Karpas-422 (cell line): ENCODE measurements around the gene CHRD. TPM values are rescaled to one million over a fixed set of nuclear protein-coding genes. Genes with fewer than 3 reads are reported as not detected.
A peak's percentile ranks its signal among the peaks of the same experiment; 100 is the strongest.
"Not testable (repeated sequence)": the region's sequence is repeated elsewhere in the genome, so short reads cannot be mapped to it uniquely, and the experiment has no call there.

Experiments
- DNase-seq: peaks from one replicate; pipeline ENCODE4 v3.0.0-alpha.2; 2015
- H2AFZ ChIP-seq: fragments of 200-600 bp; sonication (generic); 2 replicates; pipeline ENCODE4 v1.6.1; 2014; ENCODE audit warnings: antibody characterized with exemption, low read length, mixed read lengths
- H3K27ac ChIP-seq: fragments of 200-600 bp; sonication (generic); 2 replicates; pipeline ENCODE4 v1.5.1; 2014; ENCODE audit warnings: mild to moderate bottlenecking, low read length, moderate library complexity
- H3K27me3 ChIP-seq: fragments of 200-600 bp; sonication (generic); 2 replicates; pipeline ENCODE4 v1.6.1; 2014; ENCODE audit warnings: low read length, mixed read lengths
- H3K36me3 ChIP-seq: fragments of 200-600 bp; sonication (generic); 2 replicates; pipeline ENCODE4 v1.6.1; 2014; ENCODE audit warnings: low read length, mixed read lengths; ENCODE audit not compliant: insufficient read depth
- H3K4me1 ChIP-seq: fragments of 200-600 bp; sonication (generic); 2 replicates; pipeline ENCODE4 v1.6.1; 2014; ENCODE audit warnings: mild to moderate bottlenecking, low read length, mixed read lengths
- H3K4me2 ChIP-seq: fragments of 200-600 bp; sonication (generic); 2 replicates; pipeline ENCODE4 v1.6.1; 2014; ENCODE audit warnings: low read length, low read depth, mild to moderate bottlenecking; ENCODE audit not compliant: poor library complexity, severe bottlenecking
- H3K4me3 ChIP-seq: fragments of 200-600 bp; sonication (generic); 2 replicates; pipeline ENCODE4 v1.5.1; 2014; ENCODE audit warnings: mild to moderate bottlenecking, antibody characterized with exemption, low read length, mixed read lengths
- H3K79me2 ChIP-seq: fragments of 200-600 bp; sonication (generic); 2 replicates; pipeline ENCODE4 v1.6.1; 2014; ENCODE audit warnings: mild to moderate bottlenecking, low read length, mixed read lengths
- H3K9ac ChIP-seq: fragments of 200-600 bp; sonication (generic); 2 replicates; pipeline ENCODE4 v1.6.0; 2014; ENCODE audit warnings: low read length
- H3K9me2 ChIP-seq: fragments of 200-600 bp; sonication (generic), shearing (Covaris generic); replicated peaks from 2 replicates; pipeline ENCODE4 v1.6.0; 2014; ENCODE audit warnings: mild to moderate bottlenecking, low read length, moderate library complexity; ENCODE audit not compliant: insufficient read depth
- H3K9me3 ChIP-seq: fragments of 300-700, 200-600 bp; sonication (generic); 2 replicates; pipeline ENCODE4 v1.6.1; 2014; ENCODE audit warnings: low read length, mixed read lengths
- H4K20me1 ChIP-seq: fragments of 200-600 bp; sonication (generic); 2 replicates; pipeline ENCODE4 v1.6.1; 2014; ENCODE audit warnings: mild to moderate bottlenecking, antibody characterized with exemption, low read length, low read depth; ENCODE audit not compliant: insufficient read depth
- total RNA-seq: library from RNA; depleted of rRNA; stranded (reverse); fragments of >200 nt; shearing (Covaris generic); gene quantifications from 2 replicates; pipeline ENCODE4 v1.2.3, GENCODE V29; 2014; ENCODE audit warnings: low replicate concordance

Gene CHRD
- total RNA-seq, 1 experiment from 2014 or later: 17.7 TPM

DNA sequence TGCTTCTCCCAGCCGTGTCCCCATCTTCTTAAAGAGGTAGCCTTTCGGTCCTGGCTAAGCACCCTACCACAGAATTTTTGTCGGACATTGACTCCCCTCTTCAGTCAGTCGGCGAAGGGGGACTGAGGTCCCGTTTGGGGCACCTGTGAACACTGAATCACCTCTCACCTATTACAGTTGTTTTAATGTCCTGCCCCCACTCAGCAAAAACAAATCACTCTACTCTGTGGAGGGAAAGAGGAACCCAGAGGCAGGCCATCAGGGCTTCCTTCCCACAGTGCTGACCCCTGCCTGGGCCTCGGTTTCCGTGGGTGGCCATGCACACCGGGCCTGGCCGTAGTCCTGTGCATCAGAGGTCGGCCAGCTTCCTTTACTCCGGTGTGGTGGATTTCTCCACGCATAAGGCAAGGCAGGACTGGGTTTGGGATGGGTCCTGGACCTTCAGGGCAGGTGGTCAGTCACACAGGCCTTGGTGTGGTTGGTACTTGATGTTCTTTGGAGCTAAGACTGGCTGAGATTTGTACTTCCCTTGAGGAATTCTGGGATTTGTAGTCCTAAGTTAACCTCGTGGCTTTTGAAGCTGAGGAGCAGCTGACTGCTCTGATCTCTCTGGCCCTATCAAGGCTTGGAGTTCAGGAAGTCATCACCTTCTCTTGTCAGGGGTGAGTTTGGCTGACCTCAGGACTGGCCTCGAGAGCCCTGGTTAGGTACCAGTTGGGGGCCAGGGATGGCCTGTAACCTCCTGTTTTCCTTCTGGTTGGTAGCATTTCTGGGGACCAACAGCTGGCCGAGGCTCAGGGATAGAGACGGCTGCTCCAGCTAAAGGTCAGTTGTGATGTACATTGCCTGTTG lies 43.1 kb upstream of the CHRD start:
- H4K20me1 ChIP-seq: peaks cover 28% of the 10 kb centered on the region
- no peaks in the 10 kb centered on the region for H3K9me3 ChIP-seq
- no peaks in the 10 kb centered on the region for H3K27me3 ChIP-seq
- peak overlapping the region; percentile 73 for H3K4me2 ChIP-seq
- H3K9ac ChIP-seq: peak overlapping the region; percentile 79
- H2AFZ ChIP-seq: no peak overlapping the region
- peaks cover 27% of the 10 kb centered on the region for H3K79me2 ChIP-seq
- peaks cover 25% of the 10 kb centered on the region for H3K4me1 ChIP-seq
- H3K36me3 ChIP-seq: peaks cover 17% of the 10 kb centered on the region; the same call in 1 of the 2 replicates
- peak overlapping the region; percentile 12 for H3K27ac ChIP-seq
- peak overlapping the region; percentile 77 for H3K4me3 ChIP-seq
- DNase-seq: peak; percentile 70
- no peaks in the 10 kb centered on the region for H3K9me2 ChIP-seq

DNA sequence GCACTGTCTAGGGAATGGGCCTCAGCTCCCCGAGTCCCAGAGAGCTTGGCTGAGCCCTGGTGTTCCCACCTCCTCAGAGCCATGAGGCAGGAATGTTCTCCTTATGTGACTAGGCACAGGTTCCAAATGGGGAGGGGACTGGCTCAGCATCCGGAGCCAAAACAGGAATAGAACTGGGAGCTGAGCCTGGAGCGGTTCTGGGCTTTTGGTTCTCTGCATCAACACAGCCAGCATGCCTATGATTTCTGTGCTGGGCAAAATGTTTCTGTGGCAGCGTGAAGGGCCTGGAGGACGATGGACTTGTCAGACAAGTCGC lies 42.5 kb upstream of the CHRD start, which contains the start of gene FAM131A:
TSS of gene FAM131A (plus strand) at position 202 of the 316 bp plus-strand sequence. CDS start at position 233, 31 bp downstream.
- peaks cover 24% of the 10 kb centered on the region for H4K20me1 ChIP-seq
- H3K79me2 ChIP-seq: peaks cover 27% of the 10 kb centered on the region
- no peaks in the 10 kb centered on the region for H3K9me2 ChIP-seq
- peaks cover 12% of the 10 kb centered on the region; the same call in 1 of the 2 replicates for H3K36me3 ChIP-seq
- peak within 1 kb of the TSS; percentile 77 for H3K4me3 ChIP-seq
- no peaks in the 10 kb centered on the region for H3K27me3 ChIP-seq
- no peak for DNase-seq
- H3K27ac ChIP-seq: peak within 1 kb of the TSS; percentile 12
- no peak within 1 kb of the TSS for H2AFZ ChIP-seq
- peaks cover 25% of the 10 kb centered on the region for H3K4me1 ChIP-seq
- no peaks in the 10 kb centered on the region for H3K9me3 ChIP-seq
- peak within 1 kb of the TSS; percentile 73 for H3K4me2 ChIP-seq
- H3K9ac ChIP-seq: peak within 1 kb of the TSS; percentile 79

DNA sequence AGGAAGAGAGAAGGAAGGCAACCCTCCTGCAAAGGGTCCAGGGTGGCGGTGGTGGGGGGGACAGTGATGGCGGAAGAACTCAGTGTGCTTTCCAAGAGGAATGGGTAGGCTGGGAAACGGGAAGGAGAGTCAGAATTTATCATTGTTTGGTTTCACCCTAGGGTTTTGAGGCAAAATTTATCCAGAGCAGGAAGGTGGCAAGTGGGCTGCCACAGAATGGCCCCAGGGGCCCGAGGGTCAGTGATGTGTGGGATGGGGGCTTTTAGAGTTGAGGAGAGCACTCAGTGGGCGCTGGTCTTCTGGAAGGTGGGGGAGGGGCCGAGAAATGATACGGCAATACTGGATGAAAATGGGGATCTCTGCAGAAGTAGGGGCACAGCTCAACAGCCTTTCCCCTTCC lies 41.9 kb upstream of the CHRD start:
- no peak overlapping the region for H3K4me3 ChIP-seq
- no peak overlapping the region for H2AFZ ChIP-seq
- DNase-seq: no peak
- peaks cover 17% of the 10 kb centered on the region for H4K20me1 ChIP-seq
- peaks cover 25% of the 10 kb centered on the region for H3K4me1 ChIP-seq
- no peak overlapping the region for H3K27ac ChIP-seq
- H3K36me3 ChIP-seq: peaks cover 6% of the 10 kb centered on the region; the same call in 1 of the 2 replicates
- H3K9me3 ChIP-seq: no peaks in the 10 kb centered on the region
- H3K79me2 ChIP-seq: peaks cover 27% of the 10 kb centered on the region
- H3K27me3 ChIP-seq: no peaks in the 10 kb centered on the region
- H3K9ac ChIP-seq: 0 out of 2 replicates have a peak overlapping the region, but pooled peaks have one; percentile 79
- H3K9me2 ChIP-seq: no peaks in the 10 kb centered on the region
- H3K4me2 ChIP-seq: no peak overlapping the region

DNA sequence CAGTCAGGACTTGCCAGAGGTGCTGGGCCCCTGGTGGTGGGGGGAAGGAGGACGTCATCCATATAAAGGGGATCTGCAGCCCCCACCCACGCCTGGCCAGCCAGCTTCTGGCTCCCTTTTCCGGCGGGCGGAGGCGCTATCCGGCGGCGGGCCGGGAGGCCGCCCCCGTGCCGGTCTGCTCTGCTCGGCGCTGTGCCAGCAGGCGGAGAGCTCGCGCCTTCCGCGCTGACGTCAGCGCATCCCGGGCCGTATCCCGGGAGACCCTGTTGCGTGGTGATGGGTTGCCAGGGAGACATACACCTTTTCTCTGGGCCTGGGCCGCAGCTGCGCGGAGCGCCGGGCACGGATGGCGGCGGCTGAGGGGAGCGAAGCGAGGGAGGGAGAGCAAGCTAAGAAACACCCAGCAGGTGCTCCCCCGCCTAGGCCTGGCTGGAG lies 41.3 kb upstream of the CHRD start:
- peaks cover 13% of the 10 kb centered on the region for H4K20me1 ChIP-seq
- H3K4me2 ChIP-seq: no peak overlapping the region
- H3K27me3 ChIP-seq: no peaks in the 10 kb centered on the region
- H3K9me2 ChIP-seq: no peaks in the 10 kb centered on the region
- H3K36me3 ChIP-seq: peaks cover 5% of the 10 kb centered on the region; the same call in 1 of the 2 replicates
- H3K27ac ChIP-seq: no peak overlapping the region
- H3K9me3 ChIP-seq: no peaks in the 10 kb centered on the region
- H3K4me3 ChIP-seq: no peak overlapping the region
- H3K79me2 ChIP-seq: peaks cover 27% of the 10 kb centered on the region
- no peak for DNase-seq
- no peak overlapping the region for H2AFZ ChIP-seq
- peaks cover 25% of the 10 kb centered on the region for H3K4me1 ChIP-seq
- no peak overlapping the region for H3K9ac ChIP-seq

DNA sequence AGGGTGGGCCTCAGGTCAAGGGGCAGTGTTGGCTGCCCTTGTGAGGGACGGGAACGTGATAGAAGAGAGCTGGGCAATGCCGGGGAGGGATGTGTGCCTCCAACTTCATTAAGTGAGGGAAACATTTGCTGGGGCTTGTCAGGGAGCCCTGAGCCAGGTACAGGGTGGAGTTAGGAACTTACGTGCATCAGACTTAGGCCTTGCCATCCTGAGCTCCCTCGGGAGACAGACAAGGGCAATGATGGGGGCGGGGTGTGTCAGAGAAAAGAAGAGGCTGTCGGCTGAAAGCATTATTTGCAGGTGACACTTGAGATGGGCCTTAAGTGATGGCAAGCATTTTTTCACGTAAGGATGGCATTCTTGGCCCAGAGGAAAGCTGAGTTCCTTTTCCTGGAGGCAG lies 40.9 kb upstream of the CHRD start:
- H3K27ac ChIP-seq: no peak overlapping the region
- H3K4me3 ChIP-seq: no peak overlapping the region
- no peaks in the 10 kb centered on the region for H3K9me2 ChIP-seq
- no peak for DNase-seq
- no peaks in the 10 kb centered on the region for H3K9me3 ChIP-seq
- H3K9ac ChIP-seq: no peak overlapping the region
- no peaks in the 10 kb centered on the region for H3K27me3 ChIP-seq
- H4K20me1 ChIP-seq: peaks cover 8% of the 10 kb centered on the region
- H3K4me1 ChIP-seq: peaks cover 25% of the 10 kb centered on the region
- H3K36me3 ChIP-seq: peaks cover 3% of the 10 kb centered on the region; the same call in 1 of the 2 replicates
- peaks cover 27% of the 10 kb centered on the region for H3K79me2 ChIP-seq
- H2AFZ ChIP-seq: no peak overlapping the region
- H3K4me2 ChIP-seq: no peak overlapping the region

DNA sequence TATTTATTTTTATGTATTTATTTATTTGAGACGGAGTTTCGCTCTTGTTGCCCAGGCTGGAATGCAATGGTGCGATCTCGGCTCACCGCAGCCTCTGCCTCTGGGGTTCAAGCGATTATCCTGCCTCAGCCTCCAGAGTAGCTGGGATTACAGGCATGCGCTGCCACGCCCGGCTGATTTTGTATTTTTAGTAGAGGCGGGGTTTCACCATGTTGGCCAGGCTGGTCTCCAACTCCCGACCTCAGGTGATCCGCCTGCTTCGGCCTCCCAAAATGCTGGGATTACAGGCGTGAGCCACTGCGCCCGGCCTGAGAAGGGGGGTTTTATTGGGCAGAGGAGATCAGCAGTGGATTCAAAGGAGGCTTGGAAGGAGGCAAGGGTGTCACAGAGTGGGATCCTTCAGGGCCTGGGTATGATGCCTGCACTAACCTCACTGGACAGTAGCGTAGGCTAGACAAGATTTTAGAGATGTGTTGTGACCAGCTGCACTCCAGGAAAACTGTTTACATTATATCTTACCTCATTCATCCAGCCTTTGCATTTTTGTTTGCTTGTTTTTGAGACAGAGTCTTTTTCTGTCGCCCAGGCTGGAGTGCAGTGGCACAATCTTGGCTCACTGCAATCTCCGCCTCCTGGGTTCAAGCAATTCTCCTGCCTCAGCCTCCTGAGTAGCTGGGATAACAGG lies 40.3 kb upstream of the CHRD start:
- not testable (repeated sequence) for H3K27ac ChIP-seq, H2AFZ ChIP-seq, H3K9me2 ChIP-seq, H3K4me2 ChIP-seq, H3K27me3 ChIP-seq, H3K4me3 ChIP-seq, H3K9me3 ChIP-seq, H3K36me3 ChIP-seq, DNase-seq, H4K20me1 ChIP-seq, H3K9ac ChIP-seq
- peaks cover 27% of the 10 kb centered on the region for H3K79me2 ChIP-seq
- H3K4me1 ChIP-seq: peaks cover 23% of the 10 kb centered on the region

DNA sequence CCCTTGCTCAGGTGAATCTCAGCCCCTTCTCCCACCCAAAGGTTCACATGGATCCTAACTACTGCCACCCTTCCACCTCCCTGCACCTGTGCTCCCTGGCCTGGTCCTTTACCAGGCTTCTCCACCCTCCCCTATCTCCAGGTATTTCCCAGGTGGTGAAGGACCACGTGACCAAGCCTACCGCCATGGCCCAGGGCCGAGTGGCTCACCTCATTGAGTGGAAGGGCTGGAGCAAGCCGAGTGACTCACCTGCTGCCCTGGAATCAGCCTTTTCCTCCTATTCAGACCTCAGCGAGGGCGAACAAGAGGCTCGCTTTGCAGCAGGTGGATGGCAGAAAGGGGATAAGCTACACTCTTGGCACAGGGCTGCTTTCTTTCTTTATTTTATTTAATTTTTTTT lies 37.9 kb upstream of the CHRD start:
- Histone ChIP-seq H3K4me2 (no peak overlapping the region), H3K9ac (no peak overlapping the region), H3K27ac (no peak overlapping the region), H3K36me3 (no peaks in the 10 kb centered on the region), H3K4me3 (no peak overlapping the region), H3K9me2 (no peaks in the 10 kb centered on the region), H3K4me1 (peaks cover 8% of the 10 kb centered on the region), H3K9me3 (no peaks in the 10 kb centered on the region), H2AFZ (no peak overlapping the region), H3K79me2 (peaks cover 19% of the 10 kb centered on the region), H3K27me3 (no peaks in the 10 kb centered on the region), H4K20me1 (no peaks in the 10 kb centered on the region)
- DNase-seq: no peak

DNA sequence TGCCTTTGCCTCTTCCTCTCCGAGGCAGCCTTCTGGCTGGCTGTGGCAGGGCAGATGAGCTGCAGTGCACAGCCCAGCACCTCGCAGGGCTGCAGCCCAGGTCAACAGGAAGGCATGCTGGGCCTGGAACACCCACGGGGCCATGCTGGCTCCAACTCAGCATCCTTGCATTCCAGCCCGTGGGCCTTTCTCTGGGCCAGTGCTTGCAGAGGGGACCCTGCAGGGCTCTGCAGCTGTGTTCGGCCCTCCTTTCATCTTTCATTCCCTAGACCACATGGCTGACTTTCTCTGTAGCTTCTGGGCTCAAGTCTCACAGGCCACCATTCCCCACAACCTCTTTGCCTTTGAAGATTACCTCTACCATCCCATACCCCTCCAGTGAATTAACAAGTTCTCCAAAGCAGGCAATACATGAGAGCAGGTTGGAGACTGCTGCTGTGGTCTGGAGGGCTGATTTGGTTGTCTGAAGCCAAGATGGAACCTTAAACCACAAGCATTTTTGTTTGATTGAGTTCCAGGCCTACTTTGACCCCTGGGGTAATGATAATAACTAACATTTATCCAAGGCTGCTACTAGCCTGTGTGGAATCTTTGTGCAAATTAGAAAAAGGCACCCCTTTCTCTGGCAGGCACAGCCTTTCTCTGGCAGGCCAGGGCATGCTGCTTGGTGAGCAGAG lies 36.5 kb upstream of the CHRD start:
- H4K20me1 ChIP-seq: no peaks in the 10 kb centered on the region
- peaks cover 5% of the 10 kb centered on the region; the same call in 1 of the 2 replicates for H3K79me2 ChIP-seq
- no peaks in the 10 kb centered on the region for H3K4me1 ChIP-seq
- H3K9ac ChIP-seq: no peak overlapping the region
- H3K9me3 ChIP-seq: no peaks in the 10 kb centered on the region
- H3K36me3 ChIP-seq: no peaks in the 10 kb centered on the region
- no peak for DNase-seq
- H3K9me2 ChIP-seq: no peaks in the 10 kb centered on the region
- no peak overlapping the region for H3K4me2 ChIP-seq
- no peaks in the 10 kb centered on the region for H3K27me3 ChIP-seq
- no peak overlapping the region for H2AFZ ChIP-seq
- no peak overlapping the region for H3K4me3 ChIP-seq
- H3K27ac ChIP-seq: no peak overlapping the region
